ENCODE measurements around the gene WDR20.

WDR20 gene

GRCh38 chr14:102201353-102201738 lies 61.6 kb downstream of the WDR20 start:
- no peak for DNase-seq

- DNase-seq, result no peak
These were observed 62.1 kb downstream of the WDR20 start for GRCh38 chr14:102201776-102202175.

GRCh38 chr14:102202944-102203343 lies 63.2 kb downstream of the WDR20 start:
- no peak for DNase-seq

- no peak for DNase-seq
These were observed 63.7 kb downstream of the WDR20 start for GRCh38 chr14:102203382-102203781.

- DNase-seq, result no peak
These were observed 65.9 kb downstream of the WDR20 start for GRCh38 chr14:102205560-102205959.

- no peak for DNase-seq
These were observed 67.2 kb downstream of the WDR20 start for GRCh38 chr14:102206918-102207317.

GRCh38 chr14:102207831-102208365 lies 68.2 kb downstream of the WDR20 start:
- no peak for DNase-seq

GRCh38 chr14:102208741-102209140 lies 69.0 kb downstream of the WDR20 start:
- no peak for DNase-seq

GRCh38 chr14:102209224-102209966 lies 69.7 kb downstream of the WDR20 start:
- no peak for DNase-seq

GRCh38 chr14:102210421-102211042 lies 70.8 kb downstream of the WDR20 start:
- no peak for DNase-seq

GRCh38 chr14:102211240-102211639 lies 71.5 kb downstream of the WDR20 start:
- no peak for DNase-seq

GRCh38 chr14:102212356-102212755 lies 72.7 kb downstream of the WDR20 start:
- DNase-seq, result no peak

GRCh38 chr14:102212845-102213244 lies 73.1 kb downstream of the WDR20 start:
- no peak for DNase-seq

- no peak for DNase-seq
These were observed 73.8 kb downstream of the WDR20 start for GRCh38 chr14:102213470-102213869.

- no peak for DNase-seq
These were observed 74.4 kb downstream of the WDR20 start for GRCh38 chr14:102213984-102214658.

GRCh38 chr14:102215071-102215470 lies 75.4 kb downstream of the WDR20 start:
- no peak for DNase-seq

- DNase-seq, result no peak
These were observed 76.0 kb downstream of the WDR20 start for GRCh38 chr14:102215576-102216250.

GRCh38 chr14:102217399-102217798 lies 77.7 kb downstream of the WDR20 start:
- DNase-seq, result no peak

- DNase-seq, result no peak
These were observed 78.3 kb downstream of the WDR20 start for GRCh38 chr14:102217987-102218421.

- DNase-seq, result no peak
These were observed 79.0 kb downstream of the WDR20 start for GRCh38 chr14:102218688-102219087.

- DNase-seq, result no peak
These were observed 79.6 kb downstream of the WDR20 start for GRCh38 chr14:102219316-102219715.

GRCh38 chr14:102220031-102220430 lies 80.3 kb downstream of the WDR20 start:
- no peak for DNase-seq

GRCh38 chr14:102221026-102221425 lies 81.3 kb downstream of the WDR20 start:
- DNase-seq, result no peak

All from MV-4-11 (cell line).